ENCODE measurements around the gene NSUN3. TPM values are rescaled to one million over a fixed set of nuclear protein-coding genes. Genes with fewer than 3 reads are reported as not detected.

Gene NSUN3
- total RNA-seq (2022; extraction: Qiagen RNA extraction; ENCODE audit: low read depth): 5.0 to 8.2 TPM (median 7.1 TPM) in 5 replicates

GRCh38 chr3:94062513-94063404 is at the start of gene NSUN3, which contains the start of gene DHFR2:
Gene NSUN3 (plus strand): TSS chr3:94063061. CDS start chr3:94063127, 66 bp downstream.
Gene DHFR2 (minus strand): TSS chr3:94062916. CDS start chr3:94061511, 1,405 bp downstream.

GRCh38 chr3:94028093-94028837 is 34.6 kb upstream of the NSUN3 start, which contains the start of gene STX19:
Gene STX19 (minus strand): TSS chr3:94028597. CDS start chr3:94015269, 13,328 bp downstream.

Other genes starting within 250 kb of the NSUN3 start
- gene PROS1, start 89.2 kb upstream of the NSUN3 start, total RNA-seq (2022; extraction: Qiagen RNA extraction; ENCODE audit: low read depth): 11.9 to 14.6 TPM (median 12.7 TPM) in 5 replicates
- 8.5 to 12.9 TPM (median 12.5 TPM) in 5 replicates for gene ARL13B, start 82.9 kb upstream of the NSUN3 start, total RNA-seq (2022; extraction: Qiagen RNA extraction; ENCODE audit: low read depth)
- gene STX19, start 34.5 kb upstream of the NSUN3 start, total RNA-seq (2022; extraction: Qiagen RNA extraction; ENCODE audit: low read depth): not detected in 5 replicates
- gene DHFR2, start 145 bp upstream of the NSUN3 start, total RNA-seq (2022; extraction: Qiagen RNA extraction; ENCODE audit: low read depth): 2.8 to 4.0 TPM (median 3.5 TPM) in 5 replicates